Coronary artery (tissue), 2 donors: ENCODE measurements around the gene RGS9.

ENCODE experiments used
- DNase-seq: peaks from one replicate; pipeline ENCODE4 v3.0.0-alpha.2; 2017; ENCODE audit warnings: low spot score
- H3K27ac ChIP-seq, 2 donors: fragments of 200-600 bp; sonication (generic); one replicate each; pipeline ENCODE4 v1.5.1; 2016 to 2019
- H3K4me3 ChIP-seq: fragments of 200-600 bp; sonication (generic); 2 replicates; pipeline ENCODE4 v1.5.1; 2016; ENCODE audit warnings: mild to moderate bottlenecking, moderate library complexity
- TF ChIP-seq, protein P1 (sequence below): fragments of 200-600 bp; sonication (generic); IDR thresholded peaks from one replicate; pipeline ENCODE4 v1.5.1; 2019; ENCODE audit warnings: antibody characterized with exemption

RGS9 gene

DNA sequence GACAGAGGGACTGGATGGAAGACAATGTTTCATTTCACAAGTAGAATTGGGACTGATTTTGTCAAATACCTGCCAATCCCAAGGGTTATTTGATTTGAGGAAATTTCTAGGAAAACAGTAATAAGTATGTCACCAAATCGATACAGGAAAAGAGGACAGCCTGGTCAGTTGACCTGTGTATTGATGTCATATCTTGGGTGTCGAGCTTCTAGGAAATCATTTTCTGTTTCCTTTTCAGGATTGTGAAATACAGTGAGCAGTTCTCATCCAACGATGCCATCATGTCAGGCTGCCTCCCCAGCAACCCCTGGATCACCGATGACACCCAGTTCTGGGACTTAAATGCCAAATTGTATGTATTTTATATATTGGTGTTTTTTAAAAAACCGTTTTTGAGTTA, 56.1 kb downstream of the RGS9 start:
- no peak overlapping the region for H3K27ac ChIP-seq
- no peak for DNase-seq
- no peak overlapping the region for H3K4me3 ChIP-seq
- TF ChIP-seq, protein P1, sequence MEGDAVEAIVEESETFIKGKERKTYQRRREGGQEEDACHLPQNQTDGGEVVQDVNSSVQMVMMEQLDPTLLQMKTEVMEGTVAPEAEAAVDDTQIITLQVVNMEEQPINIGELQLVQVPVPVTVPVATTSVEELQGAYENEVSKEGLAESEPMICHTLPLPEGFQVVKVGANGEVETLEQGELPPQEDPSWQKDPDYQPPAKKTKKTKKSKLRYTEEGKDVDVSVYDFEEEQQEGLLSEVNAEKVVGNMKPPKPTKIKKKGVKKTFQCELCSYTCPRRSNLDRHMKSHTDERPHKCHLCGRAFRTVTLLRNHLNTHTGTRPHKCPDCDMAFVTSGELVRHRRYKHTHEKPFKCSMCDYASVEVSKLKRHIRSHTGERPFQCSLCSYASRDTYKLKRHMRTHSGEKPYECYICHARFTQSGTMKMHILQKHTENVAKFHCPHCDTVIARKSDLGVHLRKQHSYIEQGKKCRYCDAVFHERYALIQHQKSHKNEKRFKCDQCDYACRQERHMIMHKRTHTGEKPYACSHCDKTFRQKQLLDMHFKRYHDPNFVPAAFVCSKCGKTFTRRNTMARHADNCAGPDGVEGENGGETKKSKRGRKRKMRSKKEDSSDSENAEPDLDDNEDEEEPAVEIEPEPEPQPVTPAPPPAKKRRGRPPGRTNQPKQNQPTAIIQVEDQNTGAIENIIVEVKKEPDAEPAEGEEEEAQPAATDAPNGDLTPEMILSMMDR, result no peak

GRCh38 chr17:65193716-65194293, 56.6 kb downstream of the RGS9 start:
- no peak for DNase-seq
- TF ChIP-seq, protein P1, result no peak
- Histone ChIP-seq H3K4me3 (no peak overlapping the region), H3K27ac (no peak overlapping the region)

- TF ChIP-seq, protein P1, result no peak
- no peak for DNase-seq
- Histone ChIP-seq H3K4me3 (no peak overlapping the region), H3K27ac (no peak overlapping the region)
Observed at GRCh38 chr17:65194670-65195334, 57.6 kb downstream of the RGS9 start.

DNA sequence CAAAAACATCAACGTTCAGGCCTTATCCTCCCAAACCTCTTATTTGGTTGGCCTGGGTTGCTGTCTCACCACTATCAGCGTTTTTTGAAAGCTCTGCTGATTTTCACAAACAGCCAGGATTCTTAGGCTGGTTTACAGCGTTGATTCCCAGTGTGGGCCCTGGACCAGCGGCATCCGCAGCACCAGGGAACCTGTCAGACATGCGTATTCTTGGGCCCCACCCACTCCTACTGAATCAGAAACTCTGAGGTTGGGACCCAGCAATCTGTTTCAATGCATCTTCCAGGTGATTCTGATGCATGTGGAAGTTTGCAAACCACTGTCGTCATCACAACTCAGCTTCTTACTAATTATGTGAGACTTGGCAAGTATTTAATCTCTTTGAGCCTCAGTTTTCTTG, 58.5 kb downstream of the RGS9 start:
- H3K27ac ChIP-seq, result no peak overlapping the region
- no peak overlapping the region for H3K4me3 ChIP-seq
- TF ChIP-seq, protein P1, result no peak
- no peak for DNase-seq

GRCh38 chr17:65196617-65197016, 59.4 kb downstream of the RGS9 start:
- H3K27ac ChIP-seq, result no peak overlapping the region
- TF ChIP-seq, protein P1, result no peak
- H3K4me3 ChIP-seq, result no peak overlapping the region
- DNase-seq, result no peak

GRCh38 chr17:65197201-65197600, 60.0 kb downstream of the RGS9 start:
- DNase-seq, result no peak
- no peak overlapping the region for H3K4me3 ChIP-seq
- TF ChIP-seq, protein P1, result no peak
- H3K27ac ChIP-seq, result no peak overlapping the region
